HL-60 (cell line): ENCODE results near the gene FAM149A.

Experiments used
- DNase-seq, 2 experiments: peaks; one replicate each; pipeline ENCODE4 v3.0.0-alpha.2; 2010 to 2020; ENCODE audit warnings: low read depth in 1 of 2, low spot score in 1 of 2
- H3K27ac ChIP-seq: fragments of 250-450 bp; sonication (Bioruptor Pico); replicated peaks from 2 replicates; pipeline ENCODE4 v1.5.1; 2020; ENCODE audit warnings: mild to moderate bottlenecking, moderate library complexity
- H3K27me3 ChIP-seq: fragments of 250-450 bp; sonication (Bioruptor Pico); 2 replicates; pipeline ENCODE4 v1.5.1; 2021; ENCODE audit warnings: mild to moderate bottlenecking, moderate library complexity; ENCODE audit not compliant: insufficient read depth, poor library complexity, severe bottlenecking
- H3K4me3 ChIP-seq: replicated peaks from 2 replicates; pipeline ENCODE4 v1.5.1; 2011; ENCODE audit warnings: mild to moderate bottlenecking, control low read depth, low read length; ENCODE audit not compliant: insufficient read depth
- CTCF ChIP-seq: IDR thresholded peaks from one replicate; pipeline ENCODE4 v1.5.1; 2011; ENCODE audit warnings: low read length, control low read depth, inconsistent platforms; ENCODE audit not compliant: insufficient read depth
- GABPA ChIP-seq: IDR thresholded peaks from 2 replicates; pipeline ENCODE4 v1.6.1; 2012; ENCODE audit warnings: low read depth
- POLR2AphosphoS5 ChIP-seq: IDR thresholded peaks from 2 replicates; pipeline ENCODE4 v1.6.1; 2012; ENCODE audit warnings: low read depth
- SPI1 ChIP-seq: IDR thresholded peaks from 2 replicates; pipeline ENCODE4 v1.6.1; 2012; ENCODE audit warnings: low read depth, mild to moderate bottlenecking, borderline replicate concordance
- TF ChIP-seq, protein P1 (sequence below): IDR thresholded peaks from 2 replicates; pipeline ENCODE4 v1.6.1; 2012; ENCODE audit warnings: low read depth; ENCODE audit not compliant: insufficient replicate concordance

Gene FAM149A

DNA sequence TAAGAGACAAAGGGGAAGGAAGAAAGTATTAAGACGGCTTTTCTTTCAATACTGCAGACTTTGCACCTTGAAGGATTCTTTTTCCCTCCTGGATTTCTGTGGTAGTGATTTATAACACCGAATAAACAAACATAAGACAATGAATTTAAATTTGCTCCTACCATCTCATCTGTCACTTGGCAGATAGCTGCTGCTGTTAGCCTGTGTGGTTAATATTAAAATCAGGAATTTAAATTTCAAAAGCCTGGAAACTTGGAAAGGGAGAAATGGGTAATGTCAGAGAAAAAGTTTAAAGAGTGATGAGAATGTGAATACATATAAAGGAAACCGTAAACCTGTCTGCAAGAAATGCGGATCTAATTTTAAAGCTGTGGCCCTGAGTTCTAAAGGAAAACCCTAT, 3.4 kb downstream of the FAM149A start:
- TF ChIP-seq GABPA (no peak), POLR2AphosphoS5 (no peak), SPI1 (no peak), CTCF (no peak)
- TF ChIP-seq, protein P1, sequence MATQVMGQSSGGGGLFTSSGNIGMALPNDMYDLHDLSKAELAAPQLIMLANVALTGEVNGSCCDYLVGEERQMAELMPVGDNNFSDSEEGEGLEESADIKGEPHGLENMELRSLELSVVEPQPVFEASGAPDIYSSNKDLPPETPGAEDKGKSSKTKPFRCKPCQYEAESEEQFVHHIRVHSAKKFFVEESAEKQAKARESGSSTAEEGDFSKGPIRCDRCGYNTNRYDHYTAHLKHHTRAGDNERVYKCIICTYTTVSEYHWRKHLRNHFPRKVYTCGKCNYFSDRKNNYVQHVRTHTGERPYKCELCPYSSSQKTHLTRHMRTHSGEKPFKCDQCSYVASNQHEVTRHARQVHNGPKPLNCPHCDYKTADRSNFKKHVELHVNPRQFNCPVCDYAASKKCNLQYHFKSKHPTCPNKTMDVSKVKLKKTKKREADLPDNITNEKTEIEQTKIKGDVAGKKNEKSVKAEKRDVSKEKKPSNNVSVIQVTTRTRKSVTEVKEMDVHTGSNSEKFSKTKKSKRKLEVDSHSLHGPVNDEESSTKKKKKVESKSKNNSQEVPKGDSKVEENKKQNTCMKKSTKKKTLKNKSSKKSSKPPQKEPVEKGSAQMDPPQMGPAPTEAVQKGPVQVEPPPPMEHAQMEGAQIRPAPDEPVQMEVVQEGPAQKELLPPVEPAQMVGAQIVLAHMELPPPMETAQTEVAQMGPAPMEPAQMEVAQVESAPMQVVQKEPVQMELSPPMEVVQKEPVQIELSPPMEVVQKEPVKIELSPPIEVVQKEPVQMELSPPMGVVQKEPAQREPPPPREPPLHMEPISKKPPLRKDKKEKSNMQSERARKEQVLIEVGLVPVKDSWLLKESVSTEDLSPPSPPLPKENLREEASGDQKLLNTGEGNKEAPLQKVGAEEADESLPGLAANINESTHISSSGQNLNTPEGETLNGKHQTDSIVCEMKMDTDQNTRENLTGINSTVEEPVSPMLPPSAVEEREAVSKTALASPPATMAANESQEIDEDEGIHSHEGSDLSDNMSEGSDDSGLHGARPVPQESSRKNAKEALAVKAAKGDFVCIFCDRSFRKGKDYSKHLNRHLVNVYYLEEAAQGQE = no peak
- no peak for DNase-seq
- Histone ChIP-seq H3K4me3 (no peak overlapping the region), H3K27ac (no peak overlapping the region), H3K27me3 (peaks cover 25% of the 10 kb centered on the region)

- peaks cover 25% of the 10 kb centered on the region for H3K27me3 ChIP-seq
- no peak overlapping the region for H3K27ac ChIP-seq
- no peak for DNase-seq
- no peak overlapping the region for H3K4me3 ChIP-seq
- TF ChIP-seq POLR2AphosphoS5 (no peak), GABPA (no peak), SPI1 (no peak), CTCF (no peak)
- TF ChIP-seq, protein P1 = no peak
Measured at GRCh38 chr4:186108391-186108790, 3.9 kb downstream of the FAM149A start.

DNA sequence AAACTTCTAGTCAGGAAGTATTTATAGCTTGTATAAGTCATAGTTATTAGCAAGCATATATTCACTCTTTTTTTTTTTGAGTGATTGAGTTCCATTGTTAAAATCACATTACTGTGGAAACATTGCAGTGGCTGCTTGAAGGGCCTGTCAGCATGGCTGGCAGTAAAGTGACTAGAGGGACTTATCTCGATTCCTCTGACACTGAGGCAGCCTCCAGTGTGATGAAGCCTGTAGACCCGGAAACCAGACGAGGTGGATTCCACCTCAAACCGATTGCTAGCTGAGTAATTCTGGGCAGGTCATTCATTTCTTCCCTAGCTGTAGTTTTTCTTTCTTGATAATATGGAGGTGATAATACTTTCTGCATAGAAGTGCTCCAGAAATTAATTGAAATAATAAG, 4.7 kb downstream of the FAM149A start:
- H3K27ac ChIP-seq = no peak overlapping the region
- DNase-seq = no peak
- H3K27me3 ChIP-seq = peaks cover 21% of the 10 kb centered on the region
- TF ChIP-seq SPI1 (no peak), GABPA (no peak), CTCF (no peak), POLR2AphosphoS5 (no peak)
- TF ChIP-seq, protein P1 = no peak
- no peak overlapping the region for H3K4me3 ChIP-seq
